HG02798 (cell line): ENCODE results near the gene ASCC3.

ENCODE experiments used
- ATAC-seq: cut with Tn5 transposase; IDR thresholded peaks from one replicate; pipeline ENCODE4 v1.9.1; 2021; ENCODE audit warnings: mild to moderate bottlenecking; ENCODE audit not compliant: unreplicated experiment, poor library complexity

ASCC3 gene, protein sequence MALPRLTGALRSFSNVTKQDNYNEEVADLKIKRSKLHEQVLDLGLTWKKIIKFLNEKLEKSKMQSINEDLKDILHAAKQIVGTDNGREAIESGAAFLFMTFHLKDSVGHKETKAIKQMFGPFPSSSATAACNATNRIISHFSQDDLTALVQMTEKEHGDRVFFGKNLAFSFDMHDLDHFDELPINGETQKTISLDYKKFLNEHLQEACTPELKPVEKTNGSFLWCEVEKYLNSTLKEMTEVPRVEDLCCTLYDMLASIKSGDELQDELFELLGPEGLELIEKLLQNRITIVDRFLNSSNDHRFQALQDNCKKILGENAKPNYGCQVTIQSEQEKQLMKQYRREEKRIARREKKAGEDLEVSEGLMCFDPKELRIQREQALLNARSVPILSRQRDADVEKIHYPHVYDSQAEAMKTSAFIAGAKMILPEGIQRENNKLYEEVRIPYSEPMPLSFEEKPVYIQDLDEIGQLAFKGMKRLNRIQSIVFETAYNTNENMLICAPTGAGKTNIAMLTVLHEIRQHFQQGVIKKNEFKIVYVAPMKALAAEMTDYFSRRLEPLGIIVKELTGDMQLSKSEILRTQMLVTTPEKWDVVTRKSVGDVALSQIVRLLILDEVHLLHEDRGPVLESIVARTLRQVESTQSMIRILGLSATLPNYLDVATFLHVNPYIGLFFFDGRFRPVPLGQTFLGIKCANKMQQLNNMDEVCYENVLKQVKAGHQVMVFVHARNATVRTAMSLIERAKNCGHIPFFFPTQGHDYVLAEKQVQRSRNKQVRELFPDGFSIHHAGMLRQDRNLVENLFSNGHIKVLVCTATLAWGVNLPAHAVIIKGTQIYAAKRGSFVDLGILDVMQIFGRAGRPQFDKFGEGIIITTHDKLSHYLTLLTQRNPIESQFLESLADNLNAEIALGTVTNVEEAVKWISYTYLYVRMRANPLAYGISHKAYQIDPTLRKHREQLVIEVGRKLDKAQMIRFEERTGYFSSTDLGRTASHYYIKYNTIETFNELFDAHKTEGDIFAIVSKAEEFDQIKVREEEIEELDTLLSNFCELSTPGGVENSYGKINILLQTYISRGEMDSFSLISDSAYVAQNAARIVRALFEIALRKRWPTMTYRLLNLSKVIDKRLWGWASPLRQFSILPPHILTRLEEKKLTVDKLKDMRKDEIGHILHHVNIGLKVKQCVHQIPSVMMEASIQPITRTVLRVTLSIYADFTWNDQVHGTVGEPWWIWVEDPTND (N-terminal part only)

DNA sequence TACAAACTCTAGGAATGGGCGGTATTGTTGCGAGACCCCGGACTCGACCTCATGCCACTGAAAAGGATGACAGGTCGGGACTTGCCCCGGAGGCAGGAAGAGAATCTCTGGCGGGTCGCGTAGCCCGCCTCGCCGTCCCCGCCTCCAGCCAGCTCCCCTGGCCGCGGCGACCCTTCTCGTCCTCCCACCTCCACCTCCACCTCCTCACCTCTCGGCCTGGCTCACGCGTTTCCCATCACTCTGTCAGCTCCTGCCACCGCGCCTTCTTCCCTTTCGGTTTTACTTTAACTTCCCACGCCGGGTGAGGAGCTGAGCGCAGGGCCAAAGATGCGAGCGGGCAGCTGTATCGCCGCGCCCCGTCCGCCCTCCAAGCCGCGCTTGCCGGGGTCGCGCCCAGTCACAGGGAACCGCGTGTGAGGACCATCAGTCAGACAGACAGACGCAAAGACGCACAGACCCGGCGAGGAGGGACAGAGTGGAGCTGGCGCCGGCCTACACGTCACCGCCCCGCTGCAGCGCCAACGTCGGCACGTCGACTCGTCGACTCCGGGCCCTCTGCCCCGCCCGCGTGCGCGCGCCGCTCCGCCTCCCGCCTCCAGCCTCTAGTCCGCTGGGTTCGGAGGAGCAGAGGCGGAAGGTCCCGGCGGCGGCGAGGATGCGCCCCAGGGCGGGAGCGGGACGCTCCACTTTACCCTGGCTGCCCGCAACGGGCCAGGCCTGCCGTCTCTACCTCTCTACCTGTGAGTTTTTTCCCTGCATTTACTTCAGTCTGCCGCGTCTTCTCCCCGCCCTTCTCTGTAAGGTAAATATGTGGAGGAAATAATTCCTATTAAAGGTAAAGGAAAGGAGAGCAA lies at the start of gene ASCC3:
TSS of gene ASCC3 (minus strand) at position 477 of the 854 bp plus-strand sequence. CDS start 13,332 bp downstream, outside the sequence.
- peak; percentile 98 for ATAC-seq

DNA sequence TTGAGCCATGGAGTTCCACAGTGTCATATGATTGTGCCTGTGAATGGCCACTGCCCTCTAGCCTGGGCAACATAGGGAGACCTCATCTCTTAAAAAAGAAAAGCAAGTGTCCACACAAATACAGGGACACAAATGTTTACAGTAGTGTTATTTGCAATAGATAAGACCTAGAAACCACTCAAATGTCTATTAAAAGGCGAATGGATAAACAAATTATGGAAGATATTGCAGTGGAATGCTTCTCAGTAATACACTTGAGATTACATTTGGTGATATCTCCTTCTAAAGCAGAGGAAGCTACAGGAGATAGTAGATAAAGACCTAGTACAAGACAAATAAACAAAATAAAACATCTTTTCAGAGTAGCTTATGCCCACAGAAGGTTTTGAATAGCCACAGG lies 44.6 kb upstream of the ASCC3 start:
- ATAC-seq, result no peak

- no peak for ATAC-seq
These were observed 43.6 kb upstream of the ASCC3 start for GRCh38 chr6:100924534-100925227.

DNA sequence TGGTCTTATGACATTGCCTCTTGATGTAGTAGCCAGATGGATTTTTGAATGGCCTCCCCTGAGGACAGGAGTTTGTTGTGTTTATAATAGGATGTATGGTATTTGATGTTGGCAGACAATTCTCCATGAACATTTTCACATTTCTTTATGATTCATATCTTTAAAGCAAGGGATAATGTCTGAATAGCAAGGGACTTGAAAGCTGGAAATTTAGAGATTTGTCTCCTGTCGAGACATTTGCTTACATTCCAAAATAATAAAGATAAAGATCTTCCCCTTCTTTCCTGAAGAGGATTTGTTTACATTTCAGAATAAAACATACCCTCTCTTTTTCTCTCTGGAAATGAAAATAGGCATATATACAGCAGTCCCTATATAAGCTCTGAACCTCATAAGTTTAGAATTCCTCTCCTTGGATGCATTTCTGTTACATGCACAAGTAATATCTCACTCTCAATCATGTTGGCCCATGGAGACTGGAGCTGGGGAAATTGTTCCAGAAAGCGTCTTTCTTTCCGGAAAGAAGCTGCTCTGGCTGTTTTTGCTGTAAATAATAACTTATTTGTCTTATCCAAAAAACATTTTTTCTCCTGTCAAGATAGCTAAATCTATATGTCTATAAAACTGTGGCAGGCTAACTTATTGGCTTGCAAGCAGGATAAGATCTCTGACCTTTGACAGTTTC lies 42.5 kb upstream of the ASCC3 start:
- no peak for ATAC-seq

- no peak for ATAC-seq
These were observed 39.0 kb upstream of the ASCC3 start for GRCh38 chr6:100920028-100920605.

- ATAC-seq, result no peak
These were observed 37.0 kb upstream of the ASCC3 start for GRCh38 chr6:100918152-100918551.

GRCh38 chr6:100915876-100916275 lies 34.7 kb upstream of the ASCC3 start:
- ATAC-seq, result no peak

DNA sequence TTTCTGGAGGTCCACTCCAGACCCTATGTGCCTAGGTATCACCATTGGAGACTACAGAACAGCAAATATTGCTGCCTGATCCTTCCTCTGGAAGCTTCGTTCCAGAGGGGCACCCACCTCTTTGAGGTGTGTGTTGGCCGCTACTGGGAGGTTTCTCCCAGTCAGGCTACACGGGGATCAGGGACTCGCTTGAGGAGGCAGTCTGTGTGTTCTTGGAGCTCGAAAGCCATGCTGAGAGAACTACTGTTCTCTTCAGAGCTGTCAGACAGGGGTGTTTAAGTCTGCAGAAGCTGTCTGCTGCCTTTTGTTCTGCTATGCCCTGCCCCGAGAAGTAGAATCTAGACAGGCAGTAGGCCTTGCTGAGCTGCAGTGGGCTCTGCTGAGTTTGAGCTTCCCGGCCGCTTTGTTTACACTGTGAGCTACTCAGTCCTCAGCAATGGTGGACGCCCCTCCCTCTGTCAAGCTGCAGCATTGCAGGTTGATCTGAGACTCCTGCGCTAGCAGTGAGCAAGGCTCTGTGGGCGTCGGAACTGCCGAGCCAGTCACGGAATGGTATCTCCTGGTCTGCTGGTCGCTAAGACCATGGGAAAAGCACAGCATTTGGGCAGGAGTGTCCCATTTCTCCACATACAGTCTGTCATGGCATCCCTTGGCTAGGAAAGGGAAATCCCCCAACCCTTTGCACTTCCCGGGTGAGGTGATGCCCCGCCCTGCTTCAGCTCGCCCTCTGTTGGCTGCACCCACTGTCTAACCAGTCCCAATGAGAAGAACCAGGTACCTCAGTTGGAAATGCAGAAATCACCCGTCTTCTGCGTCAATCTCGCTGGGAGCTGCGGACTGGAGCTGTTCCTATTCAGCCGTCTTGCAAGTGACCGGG lies 32.5 kb upstream of the ASCC3 start:
- no peak for ATAC-seq

GRCh38 chr6:100906325-100906724 lies 25.2 kb upstream of the ASCC3 start:
- ATAC-seq, result no peak

GRCh38 chr6:100905067-100905466 lies 23.9 kb upstream of the ASCC3 start:
- no peak for ATAC-seq

GRCh38 chr6:100904316-100904715 lies 23.2 kb upstream of the ASCC3 start:
- no peak for ATAC-seq

- no peak for ATAC-seq
These were observed 20.5 kb upstream of the ASCC3 start for GRCh38 chr6:100901582-100901981.

GRCh38 chr6:100899202-100899601 lies 18.1 kb upstream of the ASCC3 start:
- no peak for ATAC-seq

DNA sequence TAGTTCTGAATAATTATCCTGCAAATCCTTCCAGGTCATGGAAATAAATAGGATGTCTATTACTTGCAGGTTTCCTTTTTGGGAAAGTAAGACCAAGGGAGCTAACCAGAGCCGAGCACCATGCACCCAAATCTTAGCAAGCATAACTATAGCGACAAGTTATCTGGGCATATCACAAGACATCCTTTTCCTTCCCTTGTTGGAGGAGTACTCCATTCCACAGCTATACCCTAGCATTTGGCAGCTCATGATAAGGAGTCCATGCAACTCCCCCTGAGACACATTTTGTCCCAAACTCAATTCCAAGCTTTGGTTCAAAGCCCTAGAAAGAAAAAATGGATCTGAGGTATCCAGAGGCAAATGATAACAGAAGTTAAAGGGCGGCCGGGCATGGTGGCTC lies 16.5 kb upstream of the ASCC3 start:
- no peak for ATAC-seq

- ATAC-seq, result no peak
These were observed 12.6 kb upstream of the ASCC3 start for GRCh38 chr6:100893743-100894142.

DNA sequence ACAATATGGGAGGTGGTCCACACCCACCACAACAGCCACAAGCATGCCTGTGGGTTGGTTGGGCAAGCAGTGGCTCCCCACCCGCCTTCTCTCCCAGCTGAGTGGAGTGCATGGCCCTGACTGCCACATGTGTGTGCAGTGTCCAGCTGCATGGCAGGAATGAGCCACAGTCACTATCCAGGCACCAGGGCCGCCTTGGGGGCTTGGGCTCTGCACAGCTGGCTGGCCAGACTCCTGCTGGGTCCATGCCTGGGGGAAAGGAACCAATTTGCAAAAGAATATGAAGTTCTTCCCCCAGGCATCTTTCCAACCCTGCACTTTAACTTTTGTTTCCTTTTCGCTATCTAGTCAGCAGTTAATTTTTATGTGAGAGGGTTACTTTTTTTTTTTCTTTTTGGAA lies 11.6 kb upstream of the ASCC3 start:
- no peak for ATAC-seq

DNA sequence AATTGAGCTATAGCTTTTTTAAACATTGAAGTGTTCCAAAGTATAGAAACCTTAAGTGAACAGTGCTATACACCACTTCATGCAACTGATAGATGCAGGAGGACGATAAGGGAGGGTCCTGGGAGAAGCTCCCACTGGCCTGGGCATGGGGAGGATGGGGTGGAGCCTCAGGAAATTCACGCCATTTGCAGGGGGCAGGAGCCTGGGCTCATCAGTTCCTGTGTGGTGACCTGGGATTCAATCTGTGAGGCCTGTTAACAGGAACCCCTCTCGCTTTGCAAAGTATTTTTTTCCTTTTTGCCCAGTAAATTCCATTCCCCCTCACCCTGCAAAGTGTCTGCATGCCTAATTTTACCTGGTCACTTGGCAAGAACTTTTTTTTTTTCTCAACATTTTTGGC lies 11.0 kb upstream of the ASCC3 start:
- ATAC-seq, result no peak
